ENCODE data around the gene TRIP4. TPM values are rescaled to one million over a fixed set of nuclear protein-coding genes. Genes with fewer than 3 reads are reported as not detected.
A peak's percentile ranks its signal among the peaks of the same experiment; 100 is the strongest.
"Not testable (repeated sequence)": the region's sequence is repeated elsewhere in the genome, so short reads cannot be mapped to it uniquely, and the experiment has no call there.

Gene TRIP4
- total and polyA plus RNA-seq, 7 donors, result 11.0 to 48.3 (median 22.6) TPM

DNA sequence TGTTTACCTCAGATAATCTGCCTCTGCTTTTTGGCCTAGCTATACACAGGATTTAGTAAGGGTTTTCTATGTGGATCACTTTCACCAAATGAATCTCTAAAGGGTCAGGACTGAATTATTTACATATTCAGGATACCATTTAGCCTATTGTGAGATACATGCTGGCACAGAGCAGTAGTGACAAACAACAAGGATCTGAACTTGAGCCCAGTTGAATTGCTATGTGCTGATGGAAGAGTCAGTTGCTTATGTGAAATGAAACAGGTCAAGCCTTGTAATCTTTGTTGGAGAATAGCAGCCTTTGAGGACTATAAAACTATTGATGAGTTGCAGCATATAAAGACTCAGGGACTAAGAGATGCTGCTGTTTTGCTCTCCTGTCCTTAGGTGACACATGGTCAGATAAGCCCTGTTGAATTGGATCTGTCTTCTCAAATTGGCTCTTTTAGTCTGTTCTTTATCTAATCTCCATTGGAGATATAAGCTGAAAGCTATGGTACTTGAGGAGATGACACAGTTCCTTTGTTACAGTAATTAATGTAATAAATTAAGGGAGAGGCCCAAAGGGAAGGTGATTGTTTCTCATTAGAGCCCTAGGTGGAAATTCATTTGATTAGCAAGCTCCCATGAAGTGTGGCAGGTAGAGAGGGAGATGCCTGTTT is 103.1 kb downstream of the TRIP4 start:
- no peaks in the 10 kb centered on the region for H3K27me3 ChIP-seq
- H3K27ac ChIP-seq, result peak overlapping the region in 2 of 4 donors; percentile 48 to 55
- TF ChIP-seq POLR2A (IDR thresholded peaks at IDR 0.05) (no peak), EP300 (IDR thresholded peaks at IDR 0.05) (no peak), POLR2AphosphoS5 (IDR thresholded peaks at IDR 0.05) (peak in 2 of 4 donors; percentile 18 to 20)
- DNase-seq, result no peak
- no peaks in the 10 kb centered on the region for H3K9me3 ChIP-seq
- intact Hi-C loops (cut with DNase I), result no loop called here
- H3K36me3 ChIP-seq, result no peaks in the 10 kb centered on the region
- H3K4me3 ChIP-seq, result no peak overlapping the region
- H3K4me1 ChIP-seq, result peaks cover 0 to 29% (median 17%) of the 10 kb centered on the region in 4 donors

DNA sequence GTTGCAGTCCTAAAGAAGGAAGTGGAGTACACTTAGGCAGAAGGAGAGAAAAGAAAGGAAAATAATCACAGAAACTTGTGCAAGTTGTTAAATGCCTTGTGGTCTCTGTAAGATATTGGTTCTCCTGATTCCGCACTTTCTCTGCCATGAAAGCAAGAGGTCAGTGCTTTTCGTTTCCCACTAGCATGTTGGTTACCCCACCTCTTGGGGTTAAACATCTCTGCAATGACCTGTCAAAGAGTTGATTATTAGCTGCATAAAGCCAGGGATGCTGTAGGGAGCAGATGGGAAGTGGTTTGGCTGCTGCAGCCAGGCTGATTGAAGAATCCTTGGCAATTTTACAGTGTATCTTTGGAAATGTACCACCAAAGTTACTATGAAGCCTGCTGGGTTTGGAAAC is 106.0 kb downstream of the TRIP4 start:
- Histone ChIP-seq H3K27ac (no peak overlapping the region), H3K9me3 (no peaks in the 10 kb centered on the region), H3K4me3 (no peak overlapping the region), H3K4me1 (peaks cover 0 to 55% (median 30%) of the 10 kb centered on the region in 4 donors), H3K36me3 (no peaks in the 10 kb centered on the region), H3K27me3 (no peaks in the 10 kb centered on the region)
- 86 to 90% methylated on average over 2 of the region's 2 CpGs for WGBS, 2 donors
- DNase-seq, result no peak
- TF ChIP-seq POLR2A (IDR thresholded peaks at IDR 0.05) (no peak), POLR2AphosphoS5 (IDR thresholded peaks at IDR 0.05) (no peak), EP300 (IDR thresholded peaks at IDR 0.05) (no peak)
- TF ChIP-seq, protein P1, sequence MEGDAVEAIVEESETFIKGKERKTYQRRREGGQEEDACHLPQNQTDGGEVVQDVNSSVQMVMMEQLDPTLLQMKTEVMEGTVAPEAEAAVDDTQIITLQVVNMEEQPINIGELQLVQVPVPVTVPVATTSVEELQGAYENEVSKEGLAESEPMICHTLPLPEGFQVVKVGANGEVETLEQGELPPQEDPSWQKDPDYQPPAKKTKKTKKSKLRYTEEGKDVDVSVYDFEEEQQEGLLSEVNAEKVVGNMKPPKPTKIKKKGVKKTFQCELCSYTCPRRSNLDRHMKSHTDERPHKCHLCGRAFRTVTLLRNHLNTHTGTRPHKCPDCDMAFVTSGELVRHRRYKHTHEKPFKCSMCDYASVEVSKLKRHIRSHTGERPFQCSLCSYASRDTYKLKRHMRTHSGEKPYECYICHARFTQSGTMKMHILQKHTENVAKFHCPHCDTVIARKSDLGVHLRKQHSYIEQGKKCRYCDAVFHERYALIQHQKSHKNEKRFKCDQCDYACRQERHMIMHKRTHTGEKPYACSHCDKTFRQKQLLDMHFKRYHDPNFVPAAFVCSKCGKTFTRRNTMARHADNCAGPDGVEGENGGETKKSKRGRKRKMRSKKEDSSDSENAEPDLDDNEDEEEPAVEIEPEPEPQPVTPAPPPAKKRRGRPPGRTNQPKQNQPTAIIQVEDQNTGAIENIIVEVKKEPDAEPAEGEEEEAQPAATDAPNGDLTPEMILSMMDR (IDR thresholded peaks at IDR 0.05), result no peak
- intact Hi-C loops (cut with DNase I), result no loop called here

DNA sequence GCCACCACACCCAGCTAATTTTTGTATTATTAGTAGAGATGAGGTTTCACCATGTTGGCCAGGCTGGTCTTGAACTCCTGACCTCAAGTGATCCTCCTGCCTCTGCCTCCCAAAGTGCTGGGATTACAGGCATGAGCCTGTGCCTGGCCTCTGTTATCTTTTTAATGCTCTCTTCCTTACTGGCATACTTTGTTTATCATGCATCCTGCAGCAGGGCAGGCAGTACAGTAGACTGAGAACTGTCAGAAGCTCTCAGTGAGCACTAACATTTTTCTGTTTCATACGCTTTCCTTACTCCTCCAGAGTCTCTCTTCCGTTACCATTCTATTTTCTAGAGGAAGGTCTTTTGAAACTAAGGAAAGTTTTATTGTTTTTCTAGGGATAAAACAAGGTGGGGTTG is 108.3 kb downstream of the TRIP4 start:
- 92 to 93% methylated on average over 2 of the region's 2 CpGs for WGBS, 2 donors
- H3K4me3 ChIP-seq; H3K9me3 ChIP-seq; intact Hi-C loops (cut with DNase I); H3K27me3 ChIP-seq; DNase-seq; H3K27ac ChIP-seq: not testable (repeated sequence)
- Histone ChIP-seq H3K36me3 (peaks cover 0 to 16% (median 5%) of the 10 kb centered on the region in 4 donors), H3K4me1 (peaks cover 0 to 57% (median 33%) of the 10 kb centered on the region in 4 donors)

DNA sequence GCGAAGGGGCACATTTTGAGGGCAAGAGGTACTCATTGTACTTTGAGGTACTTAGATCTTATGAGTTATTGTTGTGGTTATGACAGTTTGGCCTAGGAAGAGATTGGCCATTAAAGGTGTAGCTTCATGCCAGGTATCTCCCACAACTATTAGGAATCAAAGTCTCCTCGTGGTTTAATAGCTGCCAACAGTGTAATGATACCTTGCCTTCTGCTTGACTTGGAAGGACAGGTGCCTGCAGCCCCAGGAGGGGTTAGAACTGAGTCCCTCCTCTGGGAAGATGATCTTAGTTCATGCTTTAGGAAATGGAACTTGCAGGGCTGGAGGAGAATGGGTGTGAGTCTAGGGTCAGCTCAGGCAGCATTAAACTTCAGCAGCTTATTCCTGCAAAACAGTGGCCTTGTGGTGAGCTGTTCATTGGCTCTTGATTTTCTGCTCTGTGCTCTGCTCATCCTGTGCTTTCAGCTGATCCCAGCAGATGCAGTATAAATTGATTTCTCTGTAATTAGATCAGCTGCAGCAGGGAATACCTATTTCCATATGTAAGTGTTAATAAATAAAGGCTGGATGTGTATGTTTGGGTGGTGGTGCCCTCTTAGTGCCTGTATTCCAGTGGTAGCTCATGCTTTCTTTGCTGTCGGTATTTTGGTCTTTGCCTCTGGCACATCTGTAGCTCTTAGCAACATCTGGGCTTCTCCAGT is 113.2 kb downstream of the TRIP4 start:
- peaks cover 0 to 70% (median 62%) of the 10 kb centered on the region in 4 donors for H3K4me1 ChIP-seq
- TF ChIP-seq POLR2A (IDR thresholded peaks at IDR 0.05), result no peak
- no peak for TF ChIP-seq EP300 (IDR thresholded peaks at IDR 0.05)
- TF ChIP-seq, protein P1 (IDR thresholded peaks at IDR 0.05), result no peak
- TF ChIP-seq POLR2AphosphoS5 (IDR thresholded peaks at IDR 0.05), result no peak

DNA sequence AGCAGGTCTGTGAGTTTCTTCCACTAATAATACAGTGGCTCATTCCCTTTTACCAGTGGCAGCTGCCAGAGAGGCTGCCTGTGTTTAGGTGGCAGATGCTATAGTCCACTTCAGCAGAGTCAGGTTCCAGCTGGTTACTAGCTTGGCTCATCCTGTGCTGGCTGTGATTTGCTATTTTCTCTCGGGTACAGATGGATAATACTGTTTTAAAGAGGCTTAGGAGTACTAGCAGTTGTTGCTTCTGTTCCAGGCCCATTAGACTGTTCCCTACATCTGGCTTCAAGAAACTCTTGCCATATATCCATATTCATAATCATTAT is 113.7 kb downstream of the TRIP4 start:
- Histone ChIP-seq H3K36me3 (peaks cover 0 to 16% (median 5%) of the 10 kb centered on the region in 4 donors), H3K9me3 (no peaks in the 10 kb centered on the region), H3K4me1 (peaks cover 0 to 65% (median 58%) of the 10 kb centered on the region in 4 donors), H3K27me3 (no peaks in the 10 kb centered on the region), H3K27ac (peak overlapping the region in 3 of 4 donors; percentile 66 to 74 (median 73)), H3K4me3 (no peak overlapping the region)
- intact Hi-C loops (cut with DNase I), result loop anchor here (5.0 kb wide), 1 partner anchor 39 kb away; the partner anchor contains the start of gene ZNF609
- no peak for DNase-seq
- WGBS, 2 donors, result 75 to 92% methylated on average over 1 of the region's 1 CpG
- TF ChIP-seq, protein P1 (IDR thresholded peaks at IDR 0.05), result no peak

More for the DNA sequence above, 113.2 kb downstream of the TRIP4 start:
- Histone ChIP-seq H3K4me3 (no peak overlapping the region), H3K27me3 (no peaks in the 10 kb centered on the region), H3K36me3 (peaks cover 0 to 16% (median 5%) of the 10 kb centered on the region in 4 donors), H3K9me3 (no peaks in the 10 kb centered on the region), H3K27ac (peak overlapping the region in 3 of 4 donors; percentile 66 to 74 (median 73))
- intact Hi-C loops (cut with DNase I), result loop anchor here (5.0 kb wide), 1 partner anchor 39 kb away; the partner anchor contains the start of gene ZNF609
- DNase-seq, result no peak
- 53 to 65% methylated on average over 3 of the region's 3 CpGs for WGBS, 2 donors

Data from sigmoid colon (tissue), 7 donors.